ENCODE data around the gene AUTS2. TPM values are rescaled to one million over a fixed set of nuclear protein-coding genes. Genes with fewer than 3 reads are reported as not detected.

Gene AUTS2
- total RNA-seq, 1 experiment from 2014 or later, result 256 TPM

- no peak overlapping the region for H4K91ac ChIP-seq (ENCODE audit: insufficient read length, low read depth, low read length)
- TF ChIP-seq, protein P1, sequence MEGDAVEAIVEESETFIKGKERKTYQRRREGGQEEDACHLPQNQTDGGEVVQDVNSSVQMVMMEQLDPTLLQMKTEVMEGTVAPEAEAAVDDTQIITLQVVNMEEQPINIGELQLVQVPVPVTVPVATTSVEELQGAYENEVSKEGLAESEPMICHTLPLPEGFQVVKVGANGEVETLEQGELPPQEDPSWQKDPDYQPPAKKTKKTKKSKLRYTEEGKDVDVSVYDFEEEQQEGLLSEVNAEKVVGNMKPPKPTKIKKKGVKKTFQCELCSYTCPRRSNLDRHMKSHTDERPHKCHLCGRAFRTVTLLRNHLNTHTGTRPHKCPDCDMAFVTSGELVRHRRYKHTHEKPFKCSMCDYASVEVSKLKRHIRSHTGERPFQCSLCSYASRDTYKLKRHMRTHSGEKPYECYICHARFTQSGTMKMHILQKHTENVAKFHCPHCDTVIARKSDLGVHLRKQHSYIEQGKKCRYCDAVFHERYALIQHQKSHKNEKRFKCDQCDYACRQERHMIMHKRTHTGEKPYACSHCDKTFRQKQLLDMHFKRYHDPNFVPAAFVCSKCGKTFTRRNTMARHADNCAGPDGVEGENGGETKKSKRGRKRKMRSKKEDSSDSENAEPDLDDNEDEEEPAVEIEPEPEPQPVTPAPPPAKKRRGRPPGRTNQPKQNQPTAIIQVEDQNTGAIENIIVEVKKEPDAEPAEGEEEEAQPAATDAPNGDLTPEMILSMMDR (conservative IDR thresholded peaks at IDR 0.05), result no peak
- Mint-ChIP-seq H3K27ac (no peak overlapping the region; a peak in 1 of 7 replicates), H3K4me1 (peaks cover 50 to 60% of the 10 kb centered on the region in 2 experiments), H3K36me3 (ENCODE audit: insufficient read depth in 1 of 3, low read depth in 3 of 3) (no peaks in the 10 kb centered on the region), H3K9me3 (no peaks in the 10 kb centered on the region), H3K4me3 (no peak overlapping the region), H3K27me3 (ENCODE audit: low read depth) (no peaks in the 10 kb centered on the region)
- H4K8ac ChIP-seq (replicated peaks; ENCODE audit: insufficient read length, low read depth, low read length), result no peak overlapping the region
- no peaks in the 10 kb centered on the region for H3K79me2 ChIP-seq (ENCODE audit: insufficient read depth, low read length)
- no peak overlapping the region for H3K9ac ChIP-seq (ENCODE audit: extremely low read depth, insufficient read length, low read length)
- no peaks in the 10 kb centered on the region for H3K9me3 ChIP-seq (ENCODE audit: control insufficient read depth, low read depth, low read length)
- H4K5ac ChIP-seq (ENCODE audit: insufficient read length, low read depth, low read length), result no peak overlapping the region
- H4K20me1 ChIP-seq (ENCODE audit: control insufficient read depth, insufficient read depth, insufficient read length), result no peaks in the 10 kb centered on the region
- H3T11ph ChIP-seq (ENCODE audit: low read length), result no peak overlapping the region
- no peak overlapping the region for H3K4ac ChIP-seq (ENCODE audit: low read depth, low read length)
- H3K27me3 ChIP-seq (ENCODE audit: insufficient read depth, low read length), result no peaks in the 10 kb centered on the region
- no peak overlapping the region for H2BK120ac ChIP-seq (ENCODE audit: low read depth, low read length, poor library complexity, severe bottlenecking)
- H3K79me1 ChIP-seq (ENCODE audit: insufficient read depth, low read depth, low read length, poor library complexity, severe bottlenecking), result no peaks in the 10 kb centered on the region
- H2BK15ac ChIP-seq (ENCODE audit: low read depth, low read length), result no peak overlapping the region
- H2AK5ac ChIP-seq (ENCODE audit: insufficient read length, low read length), result no peak overlapping the region
- H2BK5ac ChIP-seq (ENCODE audit: insufficient read length, low read length), result no peak overlapping the region
- no peak overlapping the region for H3K4me2 ChIP-seq (ENCODE audit: insufficient read depth, insufficient read length, low read length)
- no peak overlapping the region for H3K18ac ChIP-seq (ENCODE audit: insufficient read length, low read depth, low read length)
- no peaks in the 10 kb centered on the region for H3K23me2 ChIP-seq (ENCODE audit: insufficient read length, low read depth, low read length, poor library complexity, severe bottlenecking)
- H3K56ac ChIP-seq (ENCODE audit: insufficient read length, low read depth, low read length), result no peak overlapping the region
- WGBS (ENCODE audit: extremely low coverage, insufficient read length, low lambda C conversion rate), result no CpG with 5 or more reads among the region's 3 CpGs
- H3K27ac ChIP-seq (ENCODE audit: insufficient read length, low read depth, low read length), result no peak overlapping the region
- H3K4me1 ChIP-seq (ENCODE audit: insufficient read depth, low read length), result peaks cover 8% of the 10 kb centered on the region; the same call in 1 of the 2 replicates
- H3K23ac ChIP-seq (ENCODE audit: insufficient read length, low read depth, low read length), result no peak overlapping the region
- H2BK20ac ChIP-seq (ENCODE audit: low read depth, low read length, poor library complexity, severe bottlenecking), result no peak overlapping the region
- no peak overlapping the region for H2AFZ ChIP-seq (ENCODE audit: low read length)
- no peak for DNase-seq
- no peak overlapping the region for H2BK12ac ChIP-seq (ENCODE audit: insufficient read length, low read depth, low read length)
- no peak overlapping the region for H3K14ac ChIP-seq (ENCODE audit: insufficient read depth, low read length)
These were observed 242.0 kb downstream of the AUTS2 start for GRCh38 chr7:69840248-69840647.

All from H9 (cell line).